ENCODE data around the gene DHRS7C.

DNA sequence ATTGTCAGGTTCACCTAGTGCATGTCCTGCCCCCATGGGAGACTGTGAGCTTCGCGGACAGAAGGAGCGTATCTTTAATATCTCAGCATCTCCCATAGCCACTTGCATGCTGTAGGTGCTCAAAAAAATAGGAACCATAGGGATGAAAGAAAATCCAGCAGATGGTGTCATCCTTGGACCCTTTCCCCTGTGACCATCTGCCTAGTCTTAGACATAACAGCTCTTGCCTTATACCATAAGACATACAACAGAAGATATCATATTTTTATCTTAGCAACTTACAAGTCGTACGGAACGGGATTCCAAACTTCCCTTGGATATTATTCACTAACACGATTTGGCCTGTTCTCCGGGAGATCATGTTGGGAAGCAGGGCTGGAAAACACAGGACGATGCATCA, 14.5 kb downstream of the DHRS7C start:
- TF ChIP-seq, protein P1, sequence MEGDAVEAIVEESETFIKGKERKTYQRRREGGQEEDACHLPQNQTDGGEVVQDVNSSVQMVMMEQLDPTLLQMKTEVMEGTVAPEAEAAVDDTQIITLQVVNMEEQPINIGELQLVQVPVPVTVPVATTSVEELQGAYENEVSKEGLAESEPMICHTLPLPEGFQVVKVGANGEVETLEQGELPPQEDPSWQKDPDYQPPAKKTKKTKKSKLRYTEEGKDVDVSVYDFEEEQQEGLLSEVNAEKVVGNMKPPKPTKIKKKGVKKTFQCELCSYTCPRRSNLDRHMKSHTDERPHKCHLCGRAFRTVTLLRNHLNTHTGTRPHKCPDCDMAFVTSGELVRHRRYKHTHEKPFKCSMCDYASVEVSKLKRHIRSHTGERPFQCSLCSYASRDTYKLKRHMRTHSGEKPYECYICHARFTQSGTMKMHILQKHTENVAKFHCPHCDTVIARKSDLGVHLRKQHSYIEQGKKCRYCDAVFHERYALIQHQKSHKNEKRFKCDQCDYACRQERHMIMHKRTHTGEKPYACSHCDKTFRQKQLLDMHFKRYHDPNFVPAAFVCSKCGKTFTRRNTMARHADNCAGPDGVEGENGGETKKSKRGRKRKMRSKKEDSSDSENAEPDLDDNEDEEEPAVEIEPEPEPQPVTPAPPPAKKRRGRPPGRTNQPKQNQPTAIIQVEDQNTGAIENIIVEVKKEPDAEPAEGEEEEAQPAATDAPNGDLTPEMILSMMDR (IDR thresholded peaks at IDR 0.05), result no peak
- no peak for TF ChIP-seq POLR2A (IDR thresholded peaks at IDR 0.05)

All from testis (tissue), 2 donors.